PC-9 (cell line): ENCODE data around the gene TPRN. TPM values are rescaled to one million over a fixed set of nuclear protein-coding genes. Genes with fewer than 3 reads are reported as not detected.

ENCODE experiments used
- BruUV-seq: library from RNA; stranded (reverse); fragments of 400-500 nt; replicated peaks from 2 replicates; lab custom pipeline; 2021; lab: Mats Ljungman, UMichigan
- CTCF ChIA-PET: fragments of 300-600 bp; sonication (Branson Sonifier 250); formaldehyde crosslinking; loops from one replicate; lab custom pipeline; 2022; ENCODE audit warnings: antibody characterized with exemption; lab: Charles Lee
- POLR2A ChIA-PET: fragments of 300-600 bp; sonication (Branson Sonifier 250); formaldehyde crosslinking; loops from one replicate; lab custom pipeline; 2022; ENCODE audit warnings: antibody characterized with exemption; ENCODE audit not compliant: unreplicated experiment; lab: Charles Lee
- DNase-seq, 2 experiments: peaks; one replicate each; pipeline versions ENCODE4 v3.0.0 to v3.0.0-alpha.2; 2015 to 2022; ENCODE audit warnings: mixed read lengths in 1 of 2
- H2AFZ ChIP-seq: fragments of 200-600 bp; sonication (generic); 2 replicates; pipeline ENCODE4 v1.8.1; 2017; ENCODE audit warnings: antibody characterized with exemption
- H3F3A ChIP-seq: fragments of 200-600 bp; sonication (generic); 2 replicates; pipeline ENCODE4 v1.8.1; 2017; ENCODE audit warnings: antibody characterized with exemption, mild to moderate bottlenecking, low read depth; ENCODE audit not compliant: insufficient read depth
- H3K27ac ChIP-seq: fragments of 200-600 bp; sonication (generic); 2 replicates; pipeline ENCODE4 v1.6.1; 2016; ENCODE audit warnings: mixed run types
- H3K27me3 ChIP-seq: fragments of 200-600 bp; sonication (generic); 2 replicates; pipeline ENCODE4 v1.6.1; 2016; ENCODE audit warnings: low read depth, mixed run types; ENCODE audit not compliant: insufficient read depth
- H3K36me3 ChIP-seq: fragments of 200-600 bp; sonication (generic); 2 replicates; pipeline ENCODE4 v1.6.1; 2016; ENCODE audit warnings: low read depth, mixed run types
- H3K4me1 ChIP-seq: fragments of 200-600 bp; sonication (generic); replicated peaks from 2 replicates; pipeline ENCODE4 v1.6.1; 2016; ENCODE audit warnings: mixed run types; ENCODE audit not compliant: insufficient read depth
- H3K4me2 ChIP-seq: fragments of 200-600 bp; sonication (generic); 2 replicates; pipeline ENCODE4 v1.6.1; 2017; ENCODE audit warnings: mixed run types
- H3K4me3 ChIP-seq: fragments of 200-600 bp; sonication (generic); 2 replicates; pipeline ENCODE4 v1.6.1; 2016; ENCODE audit warnings: mixed run types
- H3K79me2 ChIP-seq: fragments of 200-600 bp; sonication (generic); 2 replicates; pipeline ENCODE4 v1.6.1; 2017; ENCODE audit warnings: low read depth, mixed run types
- H3K9me2 ChIP-seq: fragments of 200-600 bp; sonication (generic); 2 replicates; pipeline ENCODE4 v1.8.1; 2017; ENCODE audit warnings: mild to moderate bottlenecking; ENCODE audit not compliant: insufficient read depth
- H3K9me3 ChIP-seq: fragments of 200-600 bp; sonication (generic); 2 replicates; pipeline ENCODE4 v1.8.1; 2016; ENCODE audit warnings: low read depth; ENCODE audit not compliant: insufficient read depth
- H4K20me1 ChIP-seq: fragments of 200-600 bp; sonication (generic); 2 replicates; pipeline ENCODE4 v1.8.1; 2017; ENCODE audit not compliant: insufficient read depth
- CTCF ChIP-seq: fragments of 200-600 bp; sonication (generic); conservative IDR thresholded peaks from 2 replicates; pipeline ENCODE4 v1.6.1; 2017; ENCODE audit warnings: mixed run types, antibody characterized with exemption, mild to moderate bottlenecking, moderate library complexity
- EZH2 ChIP-seq: fragments of 200-600 bp; sonication (generic); IDR thresholded peaks from 2 replicates; pipeline ENCODE4 v1.8.0; 2017; ENCODE audit warnings: antibody characterized with exemption, low read depth
- intact Hi-C: fragments of 100-400 bp; cut with micrococcal nuclease; formaldehyde crosslinking; loops from one replicate; pipeline ENCODE4 v1.10.0; 2022; ENCODE audit not compliant: unreplicated experiment
- total RNA-seq: library from RNA; stranded (reverse); gene quantifications from 2 replicates; pipeline ENCODE4 v1.2.3, GENCODE V29; 2021

The TPRN gene
- total RNA-seq, 1 experiment from 2014 or later = 61.8 TPM

- intact Hi-C loops = loop anchor here (1.0 kb wide), 1 partner anchor 25 kb away; no protein-coding TSS in a partner anchor
- peak overlapping the region; percentile 90 for H3K4me3 ChIP-seq
- CTCF ChIA-PET = interaction anchor here (0.6 to 0.9 kb wide), 5 partner anchors 13 to 222 kb away, joined by 3 to 8 read pairs (median 5); no protein-coding TSS in a partner anchor
- no TSS peak for BruUV-seq
- H3K27ac ChIP-seq = peak overlapping the region; percentile 79
- H4K20me1 ChIP-seq = no peaks in the 10 kb centered on the region
- H3K36me3 ChIP-seq = no peaks in the 10 kb centered on the region
- POLR2A ChIA-PET = interaction anchor here (0.6 to 1.8 kb wide), 10 partner anchors 13 to 433 kb away, joined by 3 to 18 read pairs (median 11); partner anchors contain the start of genes ANAPC2, SSNA1 and TUBB4B
- H3K79me2 ChIP-seq = peaks cover 7% of the 10 kb centered on the region; the same call in 1 of the 2 replicates
- peak overlapping the region; percentile 81 for H2AFZ ChIP-seq
- H3K9me2 ChIP-seq = no peaks in the 10 kb centered on the region
- H3K4me1 ChIP-seq = peaks cover 54% of the 10 kb centered on the region
- H3F3A ChIP-seq = peaks cover 65% of the 10 kb centered on the region
- peak; percentile 95 to 99 for DNase-seq
- H3K9me3 ChIP-seq = no peaks in the 10 kb centered on the region
- no peaks in the 10 kb centered on the region for H3K27me3 ChIP-seq
- TF ChIP-seq EZH2 (no peak), CTCF (no peak)
- H3K4me2 ChIP-seq = peak overlapping the region; percentile 99
Observed at GRCh38 chr9:137223078-137223970, 22.8 kb upstream of the TPRN start.

GRCh38 chr9:137222190-137223077 is 21.9 kb upstream of the TPRN start, which contains the start of gene RNF208:
TSS of gene RNF208 (minus strand) at chr9:137222240. CDS start at chr9:137221212, 1,028 bp downstream.
- CTCF ChIA-PET = interaction anchor here (0.6 kb wide), 1 partner anchor 27 kb away, joined by 3 read pairs; no protein-coding TSS in a partner anchor
- Histone ChIP-seq H2AFZ (peak within 1 kb of the TSS; percentile 75), H3K4me1 (peaks cover 54% of the 10 kb centered on the region), H3F3A (peaks cover 66% of the 10 kb centered on the region), H4K20me1 (no peaks in the 10 kb centered on the region; the same call in 1 of the 2 replicates), H3K4me2 (peak within 1 kb of the TSS; percentile 99), H3K9me2 (no peaks in the 10 kb centered on the region), H3K27ac (peak within 1 kb of the TSS; percentile 38), H3K79me2 (peaks cover 7% of the 10 kb centered on the region; the same call in 1 of the 2 replicates), H3K9me3 (no peaks in the 10 kb centered on the region), H3K27me3 (no peaks in the 10 kb centered on the region), H3K36me3 (no peaks in the 10 kb centered on the region), H3K4me3 (peak within 1 kb of the TSS; percentile 90)
- DNase-seq = no peak
- TF ChIP-seq EZH2 (no peak), CTCF (no peak)
- intact Hi-C loops = loop anchor here (1.0 kb wide), 2 partner anchors 21 to 24 kb away; no protein-coding TSS in a partner anchor
- BruUV-seq = no TSS peak
- POLR2A ChIA-PET = interaction anchor here (0.6 to 1.8 kb wide), 8 partner anchors 18 to 93 kb away, joined by 3 to 18 read pairs (median 8); partner anchors contain the start of genes ANAPC2, SSNA1 and TUBB4B
